Measurements from ENCODE around the gene OR51B4.

Gene OR51B4

GRCh38 chr11:5293028-5293427 lies 8.7 kb downstream of the OR51B4 start:
- DNase-seq = no peak

GRCh38 chr11:5291207-5291838 lies 10.4 kb downstream of the OR51B4 start:
- no peak for DNase-seq

- no peak for DNase-seq
Measured at GRCh38 chr11:5290106-5290505, 11.6 kb downstream of the OR51B4 start.

- no peak for DNase-seq
Measured at GRCh38 chr11:5289696-5290095, 12.1 kb downstream of the OR51B4 start.

GRCh38 chr11:5288906-5289550 lies 12.7 kb downstream of the OR51B4 start:
- DNase-seq = no peak

GRCh38 chr11:5288108-5288905 lies 13.4 kb downstream of the OR51B4 start:
- DNase-seq = no peak

GRCh38 chr11:5286901-5287300 lies 14.8 kb downstream of the OR51B4 start:
- no peak for DNase-seq

GRCh38 chr11:5286351-5286750 lies 15.4 kb downstream of the OR51B4 start:
- no peak for DNase-seq

- DNase-seq = no peak
Measured at GRCh38 chr11:5285703-5286340, 15.9 kb downstream of the OR51B4 start.

- no peak for DNase-seq
Measured at GRCh38 chr11:5284637-5285036, 17.1 kb downstream of the OR51B4 start.

GRCh38 chr11:5283882-5284281 lies 17.9 kb downstream of the OR51B4 start:
- DNase-seq = no peak

GRCh38 chr11:5283086-5283485 lies 18.7 kb downstream of the OR51B4 start:
- DNase-seq = no peak

- DNase-seq = no peak
Measured at GRCh38 chr11:5282628-5283027, 19.1 kb downstream of the OR51B4 start.

- DNase-seq = no peak
Measured at GRCh38 chr11:5281596-5281995, 20.1 kb downstream of the OR51B4 start.

- no peak for DNase-seq
Measured at GRCh38 chr11:5280582-5281102, 21.1 kb downstream of the OR51B4 start.

GRCh38 chr11:5279471-5280090 lies 22.2 kb downstream of the OR51B4 start:
- DNase-seq = no peak

- DNase-seq = no peak
Measured at GRCh38 chr11:5277807-5278382, 23.9 kb downstream of the OR51B4 start.

GRCh38 chr11:5276697-5277096 lies 25.0 kb downstream of the OR51B4 start:
- DNase-seq = no peak

- DNase-seq = no peak
Measured at GRCh38 chr11:5275369-5276110, 26.2 kb downstream of the OR51B4 start.

GRCh38 chr11:5274395-5274794 lies 27.4 kb downstream of the OR51B4 start:
- no peak for DNase-seq

GRCh38 chr11:5272395-5273017 lies 29.2 kb downstream of the OR51B4 start:
- DNase-seq = no peak

Measured in Kasumi-1 (cell line).